OCI-M2 (cell line): ENCODE data around the gene PJA1.

Experiments
- DNase-seq: peaks from one replicate; lab custom pipeline; 2025; ENCODE audit not compliant: unreplicated experiment; lab: John Stamatoyannopoulos, UW

Gene PJA1

GRCh38 chrX:69143530-69143929 is 21.7 kb downstream of the PJA1 start:
- DNase-seq: no peak

DNA sequence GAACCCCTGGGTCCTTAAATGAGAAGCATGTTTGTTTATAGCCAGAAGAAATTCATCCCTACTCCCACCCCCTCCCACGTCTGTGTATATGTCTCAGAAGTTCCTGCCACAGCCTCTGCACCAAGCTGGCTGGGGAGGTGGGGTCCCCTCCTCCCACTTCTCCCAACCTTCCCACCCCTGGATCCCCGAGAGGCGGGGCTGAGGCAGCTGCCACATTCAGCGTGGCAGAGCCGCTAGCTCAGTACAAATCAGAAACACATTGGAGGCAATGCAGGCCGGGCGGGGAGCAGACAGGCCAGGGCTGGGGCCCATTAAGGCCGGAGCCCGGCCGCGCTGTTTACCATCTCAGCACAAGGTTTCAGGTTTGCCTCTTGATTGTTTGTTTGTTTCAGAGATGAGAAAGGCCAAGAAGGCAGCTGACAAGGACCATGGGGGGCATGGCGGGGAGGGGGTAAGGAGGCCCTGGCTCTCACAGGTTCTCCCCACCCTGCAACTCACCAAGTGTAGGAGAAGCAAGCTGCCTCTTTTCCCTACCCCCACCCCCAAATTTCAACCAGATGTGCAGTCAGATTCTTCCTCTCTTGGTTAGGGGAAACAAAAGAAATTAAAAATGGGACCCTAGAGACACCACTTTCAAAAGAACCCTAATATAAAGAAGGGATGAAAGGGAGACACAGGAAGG is 22.3 kb downstream of the PJA1 start:
- DNase-seq: no peak

DNA sequence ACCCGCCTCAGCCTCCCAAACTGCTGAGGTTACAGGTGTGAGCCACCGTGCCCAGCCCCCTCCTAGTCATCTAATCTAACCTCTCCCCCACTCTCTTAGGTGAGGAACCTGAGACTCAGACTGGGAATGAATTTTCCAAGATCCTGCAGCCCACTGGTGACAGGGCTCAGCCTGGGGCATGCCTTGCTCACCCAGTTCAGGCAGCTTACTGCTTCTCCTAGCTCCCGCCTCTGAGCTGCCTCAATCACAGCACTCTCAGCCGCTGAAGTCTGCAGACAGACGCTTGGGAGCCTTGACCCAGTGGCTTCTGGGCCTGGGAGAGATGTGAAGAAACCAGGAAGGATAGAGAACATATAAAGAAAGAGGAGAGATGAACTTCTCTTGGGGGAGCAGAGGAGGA is 24.4 kb downstream of the PJA1 start:
- DNase-seq: no peak

GRCh38 chrX:69139516-69139915 is 25.7 kb downstream of the PJA1 start:
- DNase-seq: no peak

- DNase-seq: no peak
Observed at GRCh38 chrX:69138512-69138911, 26.7 kb downstream of the PJA1 start.

DNA sequence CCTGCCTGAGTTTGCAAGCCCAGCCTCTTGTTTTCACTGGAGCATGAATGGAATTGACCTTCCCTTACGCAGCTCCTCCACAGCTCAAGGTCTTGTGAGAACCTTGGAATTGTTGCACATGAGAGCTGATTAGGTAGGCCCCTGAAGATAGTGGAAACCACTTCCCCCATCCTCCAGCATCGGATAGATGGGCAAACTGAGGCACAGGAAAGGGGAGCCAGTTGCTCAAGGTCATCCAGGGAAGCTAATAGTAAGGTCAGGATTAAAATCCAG is 27.2 kb downstream of the PJA1 start:
- DNase-seq: no peak

- DNase-seq: no peak
Observed at GRCh38 chrX:69137371-69138117, 27.7 kb downstream of the PJA1 start.

GRCh38 chrX:69136546-69137331 is 28.5 kb downstream of the PJA1 start:
- no peak for DNase-seq

DNA sequence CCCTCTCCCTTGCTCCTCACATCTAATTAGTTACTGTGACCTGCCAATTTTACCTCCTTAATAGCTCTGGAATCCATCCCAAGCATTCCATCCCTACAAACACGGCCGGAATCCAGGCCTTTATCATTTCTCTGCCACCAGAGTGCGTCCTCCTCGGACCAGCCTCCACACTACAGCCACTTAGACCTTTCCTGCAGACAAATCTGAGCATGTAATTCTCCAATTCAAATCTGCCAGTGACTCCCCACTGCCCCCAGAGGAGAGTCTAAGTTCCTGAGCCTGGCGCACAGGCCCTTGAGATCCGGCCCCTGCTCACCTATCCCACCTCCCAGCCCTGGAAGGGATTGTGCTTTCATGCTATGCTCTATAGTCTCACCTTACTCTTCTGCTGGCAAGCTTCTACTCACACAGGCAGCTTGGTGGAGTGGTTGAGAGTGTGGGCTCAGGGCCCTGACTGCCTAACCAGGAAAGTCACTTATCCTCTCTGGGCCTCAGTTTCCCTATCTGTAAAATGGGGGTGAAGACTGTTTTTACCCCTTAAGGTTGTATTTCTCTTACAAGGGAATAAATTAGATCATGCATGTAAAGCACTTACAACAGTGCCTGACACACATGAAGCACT is 31.2 kb downstream of the PJA1 start:
- no peak for DNase-seq

GRCh38 chrX:69131886-69132285 is 33.4 kb downstream of the PJA1 start:
- DNase-seq: no peak

DNA sequence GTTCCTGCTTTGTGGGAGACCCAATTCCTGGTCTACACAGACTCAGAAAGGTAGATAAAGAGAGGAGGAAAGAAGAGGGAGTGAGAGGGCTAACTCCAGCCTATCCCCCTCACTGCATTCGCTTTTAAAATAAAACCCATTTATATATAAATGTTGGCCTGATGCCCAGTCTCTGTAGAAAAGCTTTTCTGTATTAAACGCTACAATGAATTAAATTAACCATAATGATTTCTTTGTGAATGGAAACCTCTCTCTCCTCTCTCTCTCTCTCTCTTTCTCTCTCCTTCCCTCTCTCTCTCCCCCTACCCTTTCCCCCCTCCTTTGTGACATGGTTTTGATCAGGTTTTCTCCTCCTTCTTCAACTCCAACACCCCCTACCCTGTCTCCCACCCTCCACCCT is 34.8 kb downstream of the PJA1 start:
- no peak for DNase-seq

DNA sequence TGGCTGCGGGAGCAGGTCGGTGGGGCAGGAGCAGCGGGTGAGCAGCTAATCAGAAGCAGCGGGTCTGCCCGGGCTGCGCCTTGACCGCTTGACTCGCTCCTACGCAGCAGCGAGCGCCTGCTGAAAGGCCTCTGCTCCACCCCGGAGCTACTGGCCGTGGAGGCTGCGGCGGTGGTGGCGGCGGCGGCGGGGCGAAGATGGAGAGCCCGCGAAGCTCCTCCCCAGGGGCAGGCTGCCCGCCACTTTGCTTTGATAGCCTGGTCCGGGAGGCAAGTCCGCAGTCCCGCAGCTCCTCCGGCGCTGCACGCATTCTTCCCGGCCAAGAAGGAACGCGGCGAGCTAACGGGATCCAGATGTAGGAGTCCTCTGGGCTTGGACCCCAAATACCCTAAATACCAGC is 36.7 kb downstream of the PJA1 start:
- no peak for DNase-seq

DNA sequence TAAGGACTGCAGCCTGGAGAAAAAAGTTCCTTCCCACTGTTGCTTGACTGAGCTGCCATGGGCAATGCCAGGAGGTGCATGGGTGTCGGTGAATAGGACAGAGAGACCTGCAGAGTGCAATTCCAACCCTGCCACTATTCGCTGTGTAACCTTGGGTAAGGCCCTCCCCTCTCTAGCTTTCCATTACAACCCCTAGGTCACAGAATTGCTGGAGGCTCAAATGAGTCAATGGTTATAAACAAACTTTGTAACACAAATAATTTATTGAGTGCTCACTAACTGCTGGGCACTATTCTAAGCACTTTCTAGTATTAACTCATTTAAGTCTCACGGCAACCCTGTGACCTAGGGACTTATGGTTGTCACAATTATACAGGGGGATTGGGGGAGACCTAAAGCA is 37.8 kb downstream of the PJA1 start:
- DNase-seq: no peak

- DNase-seq: no peak
Observed at GRCh38 chrX:69126642-69127041, 38.6 kb downstream of the PJA1 start.

DNA sequence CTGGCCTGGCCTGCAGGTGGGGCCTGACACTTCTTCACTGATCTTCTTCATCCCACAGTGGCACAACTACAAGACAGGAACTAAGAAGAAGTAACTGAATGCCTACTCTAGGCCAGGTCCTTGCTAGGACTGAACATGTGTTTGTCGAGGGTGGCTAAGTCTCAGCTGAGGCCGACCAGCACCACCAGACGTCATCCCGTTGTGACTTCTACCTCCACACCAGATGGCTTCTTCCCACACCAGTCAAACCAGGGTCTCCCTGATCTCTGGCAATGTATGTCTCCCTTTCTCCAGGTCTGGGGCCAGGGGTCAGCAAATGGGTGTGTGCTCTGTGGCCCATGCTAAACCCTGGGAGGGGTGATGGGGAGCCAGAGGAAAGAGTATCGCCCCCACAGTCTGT is 40.2 kb downstream of the PJA1 start:
- DNase-seq: no peak

DNA sequence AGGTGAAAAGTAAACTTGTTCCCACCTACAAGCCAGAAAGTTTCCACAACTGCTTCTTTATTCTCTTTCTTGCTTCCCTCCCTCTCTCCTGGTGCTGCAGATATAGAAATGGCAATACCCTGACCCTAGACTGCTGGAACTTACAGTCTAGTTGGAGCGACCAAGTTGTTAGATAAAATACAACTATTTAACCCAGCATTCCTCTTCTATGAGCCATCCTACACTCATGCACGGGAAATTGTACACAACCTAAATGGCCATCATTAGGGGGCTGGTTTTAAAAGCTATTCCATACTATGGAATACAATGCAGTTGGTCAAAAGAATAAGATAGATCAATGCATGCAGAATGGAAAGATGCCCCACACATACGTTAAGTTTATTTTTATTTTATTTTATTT is 41.1 kb downstream of the PJA1 start:
- no peak for DNase-seq

DNA sequence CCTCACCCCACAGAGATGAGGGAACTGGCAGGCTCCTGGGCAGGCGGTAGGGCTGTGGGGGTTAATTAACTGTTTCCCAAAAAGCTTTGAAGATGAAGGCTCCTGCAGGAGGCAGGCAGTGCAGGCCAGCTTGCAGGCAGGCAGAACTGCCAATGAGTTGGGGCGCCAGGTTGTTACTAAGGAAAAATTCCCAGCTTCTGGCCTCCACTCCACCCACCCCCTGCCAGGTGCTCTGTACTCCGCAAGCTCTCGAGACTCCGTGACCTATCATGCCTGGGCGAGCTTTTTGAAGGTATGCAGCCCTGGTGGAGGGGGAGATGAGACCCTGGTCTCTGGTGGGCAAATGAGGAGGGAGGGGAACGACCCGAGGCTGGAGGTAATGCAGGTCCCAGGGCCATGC is 41.8 kb downstream of the PJA1 start:
- DNase-seq: no peak

- no peak for DNase-seq
Observed at GRCh38 chrX:69121321-69122000, 43.8 kb downstream of the PJA1 start.

- no peak for DNase-seq
Observed at GRCh38 chrX:69120476-69120875, 44.8 kb downstream of the PJA1 start.

DNA sequence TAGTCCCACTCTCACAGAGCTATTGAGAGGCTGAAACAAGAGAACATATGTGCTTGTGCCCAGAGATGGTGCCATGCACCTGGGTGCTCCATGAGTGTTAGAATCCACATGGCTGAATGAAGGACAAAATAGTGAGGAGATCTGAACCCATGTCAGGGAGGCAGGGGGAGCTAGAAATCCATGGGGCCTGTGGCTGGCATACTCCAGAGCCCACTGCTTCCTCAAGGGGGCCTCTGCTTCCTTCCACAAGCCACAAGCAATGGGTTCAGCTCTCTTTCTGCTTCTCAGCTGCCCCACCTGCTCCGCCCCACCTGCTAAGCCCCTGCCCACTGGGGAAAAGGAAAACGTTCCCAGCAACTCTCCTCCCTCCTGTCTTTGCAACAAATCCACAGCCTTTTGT is 46.1 kb downstream of the PJA1 start:
- DNase-seq: no peak

DNA sequence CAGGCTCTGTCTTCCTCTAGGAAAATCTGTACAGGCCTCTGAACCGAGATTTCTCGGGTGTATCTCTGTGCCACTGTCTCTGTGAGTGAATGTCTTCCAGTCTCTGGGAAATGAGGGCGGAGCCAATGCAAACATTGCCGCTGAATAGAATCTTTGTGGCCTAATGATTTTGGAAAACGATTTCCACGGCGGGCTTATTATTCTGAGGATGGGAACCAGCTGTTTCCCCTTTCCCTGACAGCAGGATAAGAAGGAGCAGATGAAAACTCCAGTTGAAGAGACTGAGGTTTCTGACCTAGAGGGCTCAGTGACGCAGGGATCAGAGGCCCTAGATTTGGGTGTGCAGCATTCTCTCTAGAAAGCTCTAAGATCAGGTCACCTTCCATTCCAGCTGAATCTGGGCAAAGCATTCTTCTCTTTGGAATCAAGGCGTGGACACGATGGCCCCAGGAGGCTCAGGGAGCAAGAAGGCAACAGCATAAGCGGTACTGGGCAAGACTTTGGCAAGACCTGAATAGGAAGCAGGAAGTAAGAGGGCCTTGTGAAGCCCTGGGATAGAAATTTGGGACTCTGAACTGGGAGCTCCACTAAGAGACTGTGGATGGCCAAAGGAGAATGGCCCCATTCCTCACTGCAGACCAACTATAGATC is 47.3 kb downstream of the PJA1 start:
- DNase-seq: no peak
